Coronary artery (tissue), 2 donors: Measurements from ENCODE around the gene ABCG4.

Experiments
- DNase-seq: peaks from one replicate; pipeline ENCODE4 v3.0.0-alpha.2; 2017; ENCODE audit warnings: low spot score
- H3K27ac ChIP-seq, 2 donors: fragments of 200-600 bp; sonication (generic); one replicate each; pipeline ENCODE4 v1.5.1; 2016 to 2019
- H3K4me3 ChIP-seq: fragments of 200-600 bp; sonication (generic); 2 replicates; pipeline ENCODE4 v1.5.1; 2016; ENCODE audit warnings: mild to moderate bottlenecking, moderate library complexity
- TF ChIP-seq, protein P1 (sequence below): fragments of 200-600 bp; sonication (generic); IDR thresholded peaks from one replicate; pipeline ENCODE4 v1.5.1; 2019; ENCODE audit warnings: antibody characterized with exemption

ABCG4 gene

DNA sequence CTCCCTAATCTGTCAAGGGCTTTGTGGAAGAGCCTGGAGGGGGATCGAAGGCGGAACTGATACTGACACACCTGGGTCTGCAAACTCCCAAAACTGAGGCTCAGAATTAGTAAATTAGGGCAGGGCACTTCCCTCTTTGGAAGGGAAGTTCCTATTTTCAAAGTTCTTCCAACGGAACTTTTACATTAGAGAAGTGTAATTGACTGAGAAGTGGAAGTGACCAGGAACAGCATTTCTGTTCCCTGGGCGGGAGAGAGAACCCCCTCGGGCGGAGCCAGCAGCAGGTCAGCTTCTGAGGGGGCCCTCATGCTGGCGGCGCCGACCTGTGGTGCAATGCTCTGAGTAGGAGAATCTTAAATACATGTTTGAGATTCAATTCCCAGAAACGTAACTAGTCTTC, 56.2 kb downstream of the ABCG4 start:
- Histone ChIP-seq H3K4me3 (peak overlapping the region; percentile 97), H3K27ac (peak overlapping the region; percentile 87 to 93)
- DNase-seq = no peak
- TF ChIP-seq, protein P1, sequence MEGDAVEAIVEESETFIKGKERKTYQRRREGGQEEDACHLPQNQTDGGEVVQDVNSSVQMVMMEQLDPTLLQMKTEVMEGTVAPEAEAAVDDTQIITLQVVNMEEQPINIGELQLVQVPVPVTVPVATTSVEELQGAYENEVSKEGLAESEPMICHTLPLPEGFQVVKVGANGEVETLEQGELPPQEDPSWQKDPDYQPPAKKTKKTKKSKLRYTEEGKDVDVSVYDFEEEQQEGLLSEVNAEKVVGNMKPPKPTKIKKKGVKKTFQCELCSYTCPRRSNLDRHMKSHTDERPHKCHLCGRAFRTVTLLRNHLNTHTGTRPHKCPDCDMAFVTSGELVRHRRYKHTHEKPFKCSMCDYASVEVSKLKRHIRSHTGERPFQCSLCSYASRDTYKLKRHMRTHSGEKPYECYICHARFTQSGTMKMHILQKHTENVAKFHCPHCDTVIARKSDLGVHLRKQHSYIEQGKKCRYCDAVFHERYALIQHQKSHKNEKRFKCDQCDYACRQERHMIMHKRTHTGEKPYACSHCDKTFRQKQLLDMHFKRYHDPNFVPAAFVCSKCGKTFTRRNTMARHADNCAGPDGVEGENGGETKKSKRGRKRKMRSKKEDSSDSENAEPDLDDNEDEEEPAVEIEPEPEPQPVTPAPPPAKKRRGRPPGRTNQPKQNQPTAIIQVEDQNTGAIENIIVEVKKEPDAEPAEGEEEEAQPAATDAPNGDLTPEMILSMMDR = no peak

DNA sequence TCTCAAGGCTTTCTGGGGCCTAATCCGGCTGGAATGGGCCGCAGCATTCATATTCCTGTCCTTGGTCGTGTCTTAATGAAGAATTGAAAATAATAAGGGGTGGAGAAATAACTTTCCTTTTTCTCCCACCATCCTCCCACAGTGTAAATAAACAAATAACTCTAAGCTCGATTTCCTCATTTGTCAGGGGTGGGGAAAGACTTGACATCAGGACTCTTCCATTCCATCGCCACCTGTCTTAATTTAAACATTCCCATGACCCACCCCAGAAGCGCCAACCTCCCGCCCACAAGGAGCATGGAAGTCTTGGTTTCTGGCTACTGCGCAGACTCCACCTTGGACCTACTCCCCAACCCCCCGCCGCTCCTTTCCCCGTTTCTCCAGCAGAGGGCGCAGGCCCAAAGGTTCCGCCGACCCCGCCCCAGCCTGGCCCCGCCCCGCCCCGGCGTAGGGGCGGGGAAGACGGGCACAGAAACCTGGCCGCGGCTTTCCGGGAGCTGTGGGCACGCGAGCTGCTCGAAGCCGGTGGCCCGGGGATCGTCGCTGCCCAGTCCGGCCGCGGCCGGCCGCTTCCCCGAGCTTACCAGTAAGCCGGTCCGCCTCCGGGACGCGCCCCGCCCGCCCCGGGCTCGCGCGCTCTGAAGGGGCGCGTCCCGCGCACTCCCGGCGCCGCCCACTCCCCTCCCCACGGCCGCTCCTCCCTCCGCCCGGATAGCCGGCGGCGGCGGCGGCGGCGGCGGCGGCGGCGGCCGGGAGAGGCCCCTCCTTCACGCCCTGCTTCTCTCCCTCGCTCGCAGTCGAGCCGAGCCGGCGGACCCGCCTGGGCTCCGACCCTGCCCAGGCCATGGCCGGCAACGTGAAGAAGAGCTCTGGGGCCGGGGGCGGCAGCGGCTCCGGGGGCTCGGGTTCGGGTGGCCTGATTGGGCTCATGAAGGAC, 57.0 kb downstream of the ABCG4 start, which contains the start of gene CBL:
Gene CBL, plus strand, starts transcription at position 766 of the 937 bp plus-strand sequence. Its CDS starts 79 bp downstream, at position 845.
- peak within 1 kb of the TSS; percentile 87 to 93 for H3K27ac ChIP-seq
- TF ChIP-seq, protein P1 = peak; percentile 92
- DNase-seq = peak; percentile 93
- peak within 1 kb of the TSS; percentile 97 for H3K4me3 ChIP-seq

DNA sequence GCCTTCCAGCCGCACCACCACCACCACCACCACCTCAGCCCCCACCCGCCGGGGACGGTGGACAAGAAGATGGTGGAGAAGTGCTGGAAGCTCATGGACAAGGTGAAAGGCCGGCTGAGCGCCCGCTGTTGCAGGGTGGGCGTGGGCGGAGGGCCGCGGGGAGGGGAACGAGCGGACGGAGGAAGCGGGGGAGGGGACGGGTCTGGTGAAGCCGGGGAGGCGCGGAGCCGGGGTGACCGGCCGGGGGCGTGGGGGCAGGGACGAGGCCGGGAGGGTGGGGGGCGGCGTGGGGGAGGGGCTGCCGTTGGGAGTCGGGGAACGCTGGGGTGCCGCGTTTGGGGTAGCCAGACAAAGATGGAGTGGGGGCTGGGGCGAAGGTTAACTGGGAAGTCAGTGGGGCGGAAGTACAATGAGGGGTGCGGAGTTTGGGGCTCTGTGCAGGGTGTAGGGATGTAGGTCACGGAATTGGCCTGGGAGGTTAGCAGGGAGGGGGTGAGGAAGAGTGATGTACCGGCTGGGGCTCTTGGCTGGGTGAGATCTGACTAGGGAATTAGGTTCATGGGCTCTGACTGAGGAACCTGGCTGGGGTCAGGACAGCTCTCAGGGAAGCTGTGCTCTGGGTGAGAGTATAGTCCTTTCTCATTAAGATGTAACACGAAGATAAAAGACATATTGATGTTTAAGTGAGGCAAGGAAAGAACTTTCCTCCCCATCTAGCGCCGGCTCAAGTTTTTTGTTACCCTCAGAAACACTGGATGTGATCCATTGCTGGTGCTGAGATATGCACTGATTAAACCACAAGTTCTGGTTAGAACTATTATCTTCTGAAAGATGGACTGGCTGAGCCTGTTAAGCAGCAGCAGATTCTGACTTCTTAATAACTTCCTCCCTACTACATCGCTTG, 57.9 kb downstream of the ABCG4 start:
- Histone ChIP-seq H3K4me3 (peak overlapping the region; percentile 97), H3K27ac (peak overlapping the region; percentile 87 to 93)
- DNase-seq = peak; percentile 82
- TF ChIP-seq, protein P1 = no peak

DNA sequence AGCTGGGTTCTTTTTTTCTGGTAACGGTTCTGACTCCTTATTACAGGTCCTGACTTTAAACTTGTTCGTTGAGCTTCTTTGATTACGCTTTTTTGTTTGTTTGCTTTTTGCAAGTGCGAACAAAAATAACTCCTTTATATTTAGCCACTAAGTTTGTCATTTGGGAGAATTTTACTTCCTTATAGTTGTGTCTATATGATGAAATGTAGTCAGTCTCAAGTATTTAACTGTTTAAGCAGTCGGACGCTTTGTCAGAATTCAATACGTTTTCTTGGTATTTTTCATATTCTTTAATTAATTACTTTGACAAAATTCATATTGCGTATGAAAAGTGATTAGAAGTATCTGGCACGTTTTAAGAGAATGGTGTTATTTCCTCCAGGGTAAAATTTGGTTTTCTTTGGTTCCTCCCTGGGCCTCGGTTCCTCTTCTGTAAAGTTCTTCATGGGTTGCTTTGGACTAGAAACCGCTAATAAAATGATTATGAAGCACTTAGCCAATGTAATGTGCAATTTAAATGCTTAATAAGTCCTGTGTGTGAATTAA, 58.6 kb downstream of the ABCG4 start:
- peak overlapping the region; percentile 97 for H3K4me3 ChIP-seq
- peak overlapping the region in 1 of 2 donors; percentile 87 for H3K27ac ChIP-seq
- DNase-seq = no peak
- TF ChIP-seq, protein P1 = no peak

DNA sequence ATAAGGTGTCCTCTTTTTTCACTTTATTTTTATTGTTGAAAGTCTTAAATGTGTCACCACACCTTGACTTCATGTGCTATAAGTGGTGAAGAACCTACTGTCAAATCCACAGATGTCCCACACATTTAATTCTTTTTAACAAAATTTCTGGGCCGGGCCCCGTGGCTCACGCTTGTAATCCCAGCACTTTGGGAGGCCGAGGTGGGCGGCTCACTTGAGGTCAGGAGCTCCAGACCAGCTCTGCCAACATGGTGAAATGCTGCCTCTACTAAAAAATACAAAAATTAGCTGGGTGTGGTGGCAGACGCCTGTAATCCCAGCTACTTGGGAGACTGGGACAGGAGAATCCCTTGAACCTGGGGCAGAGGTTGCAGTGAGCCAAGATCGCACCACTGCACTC, 60.3 kb downstream of the ABCG4 start:
- TF ChIP-seq, protein P1 = no peak
- no peak for DNase-seq
- no peak overlapping the region for H3K4me3 ChIP-seq
- H3K27ac ChIP-seq = no peak overlapping the region

DNA sequence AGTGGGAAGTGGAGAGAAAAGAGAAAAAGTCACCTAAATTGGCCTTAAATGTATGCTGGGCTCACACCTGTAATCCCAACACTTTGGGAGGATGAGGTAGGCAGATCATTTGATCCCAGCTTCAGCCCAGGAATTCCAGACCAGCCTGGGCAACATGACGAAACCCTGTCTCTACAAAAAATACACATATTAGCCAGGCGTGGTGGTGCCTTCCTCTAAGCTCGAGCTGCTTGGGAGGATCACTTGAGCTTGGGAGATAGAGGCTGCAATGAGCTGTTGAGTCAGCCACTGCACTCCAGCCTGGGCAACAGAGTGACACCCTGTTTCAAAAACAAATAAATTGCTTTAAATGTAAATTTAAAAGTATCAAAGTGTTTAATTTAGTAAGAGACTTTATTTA, 61.2 kb downstream of the ABCG4 start:
- TF ChIP-seq, protein P1 = no peak
- no peak overlapping the region for H3K27ac ChIP-seq
- no peak for DNase-seq
- no peak overlapping the region for H3K4me3 ChIP-seq
